Measurements from ENCODE around the gene CX3CL1. TPM values are rescaled to one million over a fixed set of nuclear protein-coding genes. Genes with fewer than 3 reads are reported as not detected.
A peak's percentile ranks its signal among the peaks of the same experiment; 100 is the strongest.

The CX3CL1 gene
- total and polyA plus RNA-seq, 10 of the 15 experiments (the other 5 are each of a cell fraction or from before 2014, with no cell fraction given) = 0.03 to 1.2 (median 0.46) TPM

GRCh38 chr16:57386381-57386951, 14.2 kb downstream of the CX3CL1 start:
- ChIA-PET SMC1A (ENCODE audit: uncharacterized antibody, unreplicated experiment) (interaction anchor here (0.6 to 3.7 kb wide), 12 partner anchors 10 to 84 kb away, joined by 3 to 49 read pairs (median 4); no protein-coding TSS in a partner anchor), RAD21 (ENCODE audit: unreplicated experiment) (interaction anchor here (0.6 to 3.5 kb wide), 5 partner anchors 9 to 58 kb away, joined by 3 to 38 read pairs (median 8); no protein-coding TSS in a partner anchor), POLR2A (interaction anchor here (1.3 to 3.8 kb wide), 4 partner anchors 8 to 82 kb away, joined by 3 to 30 read pairs (median 8); no protein-coding TSS in a partner anchor), CTCF (interaction anchor here (0.7 to 1.8 kb wide), 9 partner anchors 9 to 166 kb away, joined by 3 to 8 read pairs (median 4); no protein-coding TSS in a partner anchor)
- H3K4me1 ChIP-seq (ENCODE audit: control insufficient read depth, insufficient read depth, low read length) = peaks cover 51% of the 10 kb centered on the region
- TF ChIP-seq MEF2B (IDR thresholded peaks at IDR 0.05; ENCODE audit: partially characterized antibody, poor library complexity, severe bottlenecking) (peak; percentile 59), IKZF1 (conservative IDR thresholded peaks at IDR 0.05) (peak; percentile 31; the same call in 1 of the 2 replicates), MYB (IDR thresholded peaks at IDR 0.05; ENCODE audit: borderline replicate concordance, low read depth, low read length) (no peak)
- H3K36me3 ChIP-seq (ENCODE audit: control insufficient read depth in 2 of 2, insufficient read depth in 2 of 2, low read length in 1 of 2) = no peaks in the 10 kb centered on the region
- no peak overlapping the region for H3K27ac ChIP-seq (ENCODE audit: control insufficient read depth, insufficient read depth)
- H3K4me3 ChIP-seq = no peak overlapping the region
- H3K9me3 ChIP-seq (replicated peaks; ENCODE audit: control insufficient read depth, insufficient read depth, low read length) = no peaks in the 10 kb centered on the region
- no peak overlapping the region for H3K9ac ChIP-seq (ENCODE audit: control insufficient read depth, insufficient read depth, low read length)
- H2AFZ ChIP-seq (ENCODE audit: control insufficient read depth, low read depth, low read length) = no peak overlapping the region
- no peaks in the 10 kb centered on the region for H3K27me3 ChIP-seq (replicated peaks in 1 of 2; ENCODE audit: control insufficient read depth in 2 of 2, insufficient read depth in 2 of 2, low read length in 1 of 2)
- H4K20me1 ChIP-seq (ENCODE audit: control insufficient read depth, insufficient read depth) = no peaks in the 10 kb centered on the region
- intact Hi-C loops (cut with micrococcal nuclease; ENCODE audit: unreplicated experiment) (no loop called here), in situ Hi-C loops (cut with MboI) (no loop called here)
- H3K4me2 ChIP-seq (ENCODE audit: control insufficient read depth, insufficient read depth) = no peak overlapping the region
- no peak for DNase-seq (ENCODE audit: low read depth, low spot score)
- ATAC-seq = no peak
- FAIRE-seq = no peak
- 95% methylated on average over 5 of the region's 5 CpGs for WGBS (ENCODE audit: insufficient coverage, insufficient replicate concordance, low lambda C conversion rate, missing lambda C conversion rate)
- no TSS peak for BruUV-seq (replicated peaks)
- H3K79me2 ChIP-seq (ENCODE audit: control insufficient read depth, insufficient read depth, low read length) = no peaks in the 10 kb centered on the region

GRCh38 chr16:57387598-57388354, 15.5 kb downstream of the CX3CL1 start:
- FAIRE-seq (no peak), ATAC-seq (peak; percentile 78), DNase-seq (ENCODE audit: low read depth, low spot score) (no peak)
- WGBS (ENCODE audit: insufficient coverage, insufficient replicate concordance, low lambda C conversion rate, missing lambda C conversion rate) = 15% methylated on average over 3 of the region's 3 CpGs
- SMC1A ChIA-PET (ENCODE audit: uncharacterized antibody, unreplicated experiment) = interaction anchor here (0.8 to 3.7 kb wide), 11 partner anchors 11 to 148 kb away, joined by 3 to 49 read pairs (median 5); partner anchors contain the start of gene CX3CL1
- BruUV-seq (replicated peaks) = no TSS peak
- peak overlapping the region; percentile 75 for H3K27ac ChIP-seq (ENCODE audit: control insufficient read depth, insufficient read depth)
- no peaks in the 10 kb centered on the region for H3K36me3 ChIP-seq (ENCODE audit: control insufficient read depth in 2 of 2, insufficient read depth in 2 of 2, low read length in 1 of 2)
- CTCF ChIA-PET = interaction anchor here (0.6 to 1.3 kb wide), 7 partner anchors 10 to 87 kb away, joined by 3 to 7 read pairs (median 4); no protein-coding TSS in a partner anchor
- no peaks in the 10 kb centered on the region for H3K9me3 ChIP-seq (replicated peaks; ENCODE audit: control insufficient read depth, insufficient read depth, low read length)
- in situ Hi-C loops (cut with MboI) = no loop called here
- no peaks in the 10 kb centered on the region for H3K79me2 ChIP-seq (ENCODE audit: control insufficient read depth, insufficient read depth, low read length)
- peak overlapping the region; percentile 55 for H2AFZ ChIP-seq (ENCODE audit: control insufficient read depth, low read depth, low read length)
- peak overlapping the region; percentile 36 for H3K9ac ChIP-seq (ENCODE audit: control insufficient read depth, insufficient read depth, low read length)
- H3K4me3 ChIP-seq = peak overlapping the region; percentile 21; the same call in 1 of the 2 replicates
- H3K4me2 ChIP-seq (ENCODE audit: control insufficient read depth, insufficient read depth) = peak overlapping the region; percentile 67
- intact Hi-C loops (cut with micrococcal nuclease; ENCODE audit: unreplicated experiment) = loop anchor here (1.0 to 2.0 kb wide), 2 partner anchors 10 to 25 kb away; no protein-coding TSS in a partner anchor
- RAD21 ChIA-PET (ENCODE audit: unreplicated experiment) = interaction anchor here (0.9 to 3.5 kb wide), 10 partner anchors 11 to 86 kb away, joined by 3 to 38 read pairs (median 6); partner anchors contain the start of gene CCL17
- no peaks in the 10 kb centered on the region for H3K27me3 ChIP-seq (replicated peaks in 1 of 2; ENCODE audit: control insufficient read depth in 2 of 2, insufficient read depth in 2 of 2, low read length in 1 of 2)
- POLR2A ChIA-PET = interaction anchor here (0.6 to 3.8 kb wide), 8 partner anchors 9 to 48 kb away, joined by 3 to 30 read pairs (median 5); no protein-coding TSS in a partner anchor
- peaks cover 46% of the 10 kb centered on the region for H3K4me1 ChIP-seq (ENCODE audit: control insufficient read depth, insufficient read depth, low read length)
- no peaks in the 10 kb centered on the region for H4K20me1 ChIP-seq (ENCODE audit: control insufficient read depth, insufficient read depth)
- TF ChIP-seq ZNF687 (IDR thresholded peaks at IDR 0.05) = 0 out of 2 replicates have a peak, but pooled peaks have one; percentile 40
- TF ChIP-seq POLR2AphosphoS5 (IDR thresholded peaks at IDR 0.05; ENCODE audit: low read length) = peak; percentile 65; the same call in 1 of the 2 replicates
- no peak for TF ChIP-seq BRCA1 (IDR thresholded peaks at IDR 0.05; ENCODE audit: low read depth, low read length)
- TF ChIP-seq NBN (IDR thresholded peaks at IDR 0.05) = peak; percentile 54
- TF ChIP-seq RAD51 (IDR thresholded peaks at IDR 0.05) = peak; percentile 83
- TF ChIP-seq USF1 (IDR thresholded peaks at IDR 0.05; ENCODE audit: borderline replicate concordance, extremely low read length, insufficient read depth, low read depth, low read length) = no peak
